OCI-LY3 (cell line): ENCODE results near the gene ENPP1.

Experiments
- EZH2phosphoT487 ChIP-seq: fragments of 200-600 bp; shearing (Covaris generic); IDR thresholded peaks from 2 replicates; pipeline ENCODE4 v1.6.1; 2018; ENCODE audit warnings: antibody characterized with exemption, mixed run types, low read depth
- TF ChIP-seq, protein P1 (sequence below): fragments of 200-600, 300-600 bp; sonication (generic); IDR thresholded peaks from 2 replicates; pipeline ENCODE4 v1.5.1; 2014; ENCODE audit warnings: antibody characterized with exemption, low read length, low read depth

GRCh38 chr6:131877999-131878789 lies 70.4 kb downstream of the ENPP1 start:
- TF ChIP-seq, protein P1, sequence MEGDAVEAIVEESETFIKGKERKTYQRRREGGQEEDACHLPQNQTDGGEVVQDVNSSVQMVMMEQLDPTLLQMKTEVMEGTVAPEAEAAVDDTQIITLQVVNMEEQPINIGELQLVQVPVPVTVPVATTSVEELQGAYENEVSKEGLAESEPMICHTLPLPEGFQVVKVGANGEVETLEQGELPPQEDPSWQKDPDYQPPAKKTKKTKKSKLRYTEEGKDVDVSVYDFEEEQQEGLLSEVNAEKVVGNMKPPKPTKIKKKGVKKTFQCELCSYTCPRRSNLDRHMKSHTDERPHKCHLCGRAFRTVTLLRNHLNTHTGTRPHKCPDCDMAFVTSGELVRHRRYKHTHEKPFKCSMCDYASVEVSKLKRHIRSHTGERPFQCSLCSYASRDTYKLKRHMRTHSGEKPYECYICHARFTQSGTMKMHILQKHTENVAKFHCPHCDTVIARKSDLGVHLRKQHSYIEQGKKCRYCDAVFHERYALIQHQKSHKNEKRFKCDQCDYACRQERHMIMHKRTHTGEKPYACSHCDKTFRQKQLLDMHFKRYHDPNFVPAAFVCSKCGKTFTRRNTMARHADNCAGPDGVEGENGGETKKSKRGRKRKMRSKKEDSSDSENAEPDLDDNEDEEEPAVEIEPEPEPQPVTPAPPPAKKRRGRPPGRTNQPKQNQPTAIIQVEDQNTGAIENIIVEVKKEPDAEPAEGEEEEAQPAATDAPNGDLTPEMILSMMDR = no peak
- no peak for TF ChIP-seq EZH2phosphoT487
